ENCODE measurements around the gene THEM4.

THEM4 gene
- total RNA-seq = 64.8 to 134 reads per million in 2 donors

DNA sequence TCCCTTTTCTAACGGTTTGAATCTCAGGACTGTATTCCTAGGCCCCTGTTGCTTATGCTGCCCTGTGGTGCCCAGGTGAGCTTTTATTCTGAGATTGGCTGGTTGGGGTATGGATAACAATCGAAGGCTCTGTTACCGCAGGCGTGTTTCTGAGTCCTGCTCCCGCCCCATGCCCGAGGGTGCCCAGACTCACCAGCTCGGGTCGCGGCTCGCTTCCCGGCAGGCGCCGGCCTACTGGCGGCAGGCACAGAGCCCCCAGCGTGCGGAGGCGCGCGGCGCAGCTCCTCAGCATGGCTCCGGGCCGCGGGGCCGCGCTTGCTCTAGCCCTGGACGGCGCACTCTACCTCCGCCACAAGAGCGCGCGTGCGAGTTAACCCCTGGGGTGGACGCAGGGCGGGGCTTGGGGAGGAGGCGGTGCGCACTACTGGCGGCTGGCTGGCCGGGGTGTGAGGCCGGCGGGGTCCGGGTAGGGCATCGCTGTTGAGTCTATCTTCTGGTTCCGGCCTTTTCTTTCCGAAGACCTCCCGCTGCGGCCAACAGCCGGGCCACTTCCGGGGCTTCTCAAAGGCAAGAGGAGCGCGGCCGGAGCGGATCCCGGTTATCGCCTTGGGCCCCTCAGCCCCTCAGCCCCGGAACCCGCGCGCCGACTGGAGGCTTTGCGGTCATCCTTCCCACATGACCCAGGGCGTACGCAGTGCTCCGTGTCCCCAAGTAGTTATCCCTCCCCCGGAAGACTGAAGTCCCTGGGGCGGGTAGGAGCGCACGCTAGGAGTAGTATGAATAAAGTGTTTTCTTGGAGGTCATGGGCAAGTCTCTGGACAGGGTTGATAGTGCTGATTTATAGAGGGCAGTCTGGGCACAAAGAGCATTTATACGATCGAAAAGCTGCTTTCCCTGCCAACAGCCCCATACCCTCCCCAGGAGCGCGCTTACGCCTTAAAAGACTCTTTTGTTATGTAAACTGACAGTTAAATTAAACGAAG lies at the start of gene THEM4:
THEM4 (minus strand) TSS at position 345 of the 983 bp plus-strand sequence; CDS start at position 292, 53 bp downstream.
- DNase-seq = peak; percentile 66 to 96 (median 80)

DNA sequence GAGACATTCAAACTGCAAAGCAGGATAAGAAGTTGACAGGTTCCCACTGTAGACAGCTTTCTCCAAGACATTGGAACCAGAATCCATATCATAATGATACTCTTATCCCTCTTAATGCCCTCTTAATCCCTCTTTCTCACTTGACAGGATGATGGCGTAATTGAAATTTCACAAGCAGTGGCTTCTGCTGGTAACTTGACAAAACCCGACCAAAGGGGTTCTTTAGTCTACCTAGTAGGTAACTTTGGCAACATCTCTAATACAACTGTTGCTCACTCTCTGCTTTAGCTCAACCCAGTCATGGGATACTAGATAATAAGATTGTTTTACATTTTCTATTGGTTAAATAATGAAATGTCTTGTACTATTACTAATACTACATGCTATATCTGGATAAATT lies 49.6 kb upstream of the THEM4 start:
- no peak for DNase-seq

DNA sequence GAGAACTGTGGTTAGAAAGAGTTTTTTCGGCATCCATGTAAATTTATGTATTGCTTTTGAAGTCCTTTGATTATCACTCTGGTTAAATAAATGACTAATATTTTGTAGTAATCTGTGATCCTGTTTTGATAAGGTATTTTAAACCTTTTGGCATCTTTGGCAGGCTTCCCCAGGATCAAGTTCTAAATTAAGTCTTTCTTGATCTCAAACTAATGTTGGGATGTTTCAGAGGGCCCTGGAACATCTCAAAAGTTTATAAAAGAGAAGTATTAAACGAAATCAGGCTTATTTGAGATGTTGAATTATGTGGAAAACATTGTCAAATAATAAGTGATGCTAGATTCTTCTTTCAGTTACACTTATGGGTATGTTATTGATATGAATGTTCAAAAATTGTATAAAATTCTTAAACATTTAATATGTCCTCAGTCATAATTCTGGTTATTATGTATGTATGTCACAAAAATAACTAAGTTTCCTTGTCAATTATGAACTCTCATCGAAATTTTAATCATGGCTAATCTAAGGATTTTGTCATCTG lies 47.7 kb upstream of the THEM4 start:
- no peak for DNase-seq

DNA sequence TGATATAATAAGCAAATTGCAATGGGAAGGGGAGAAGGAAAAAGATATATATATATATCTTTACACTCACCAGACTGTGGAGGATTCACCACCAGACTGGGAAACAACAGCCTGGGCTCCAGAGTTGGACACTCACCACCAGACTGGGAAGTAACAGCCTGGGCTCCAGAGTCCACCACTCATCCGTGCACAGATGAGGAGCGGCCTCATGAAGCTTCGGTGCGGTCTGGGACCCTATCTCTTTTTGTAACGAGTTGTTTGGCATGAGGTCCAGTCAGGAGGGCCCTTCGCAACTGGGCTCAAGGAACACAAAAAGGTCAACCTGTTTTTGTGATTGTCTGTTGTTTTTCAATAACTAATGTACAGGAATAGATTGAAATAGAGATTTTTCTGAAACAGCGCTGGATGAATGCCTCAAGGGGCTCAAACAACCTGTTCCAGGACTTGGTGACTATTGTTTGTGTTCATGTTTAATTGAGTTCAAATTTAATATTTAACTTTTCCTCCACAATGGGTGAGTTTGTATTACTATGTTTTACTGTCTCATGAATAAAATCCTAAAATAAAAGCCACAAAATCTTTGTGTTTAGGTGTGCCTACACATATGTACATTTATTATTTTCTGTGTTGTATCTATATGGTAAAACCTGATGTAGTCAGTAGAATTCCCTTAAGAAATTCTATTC lies 44.2 kb upstream of the THEM4 start:
- DNase-seq = no peak

DNA sequence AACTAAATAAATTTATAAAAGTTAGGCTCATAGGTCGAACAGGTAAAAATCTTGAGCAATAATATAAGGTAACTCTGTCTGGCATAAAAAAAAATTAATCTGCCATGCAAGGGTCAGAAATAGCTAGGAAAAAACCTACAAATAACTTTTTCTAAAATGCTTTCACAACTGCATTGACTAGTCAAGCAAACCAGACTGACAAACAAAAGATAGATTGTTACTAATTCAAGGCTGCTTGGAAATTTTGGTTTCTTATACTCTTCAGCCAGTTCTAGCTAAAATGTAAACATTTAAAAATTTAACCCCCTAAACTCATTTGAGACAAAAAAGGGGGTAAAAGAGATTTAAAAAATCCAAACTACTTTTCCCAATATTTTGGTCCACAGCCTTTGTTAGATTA lies 43.5 kb upstream of the THEM4 start:
- DNase-seq = no peak

DNA sequence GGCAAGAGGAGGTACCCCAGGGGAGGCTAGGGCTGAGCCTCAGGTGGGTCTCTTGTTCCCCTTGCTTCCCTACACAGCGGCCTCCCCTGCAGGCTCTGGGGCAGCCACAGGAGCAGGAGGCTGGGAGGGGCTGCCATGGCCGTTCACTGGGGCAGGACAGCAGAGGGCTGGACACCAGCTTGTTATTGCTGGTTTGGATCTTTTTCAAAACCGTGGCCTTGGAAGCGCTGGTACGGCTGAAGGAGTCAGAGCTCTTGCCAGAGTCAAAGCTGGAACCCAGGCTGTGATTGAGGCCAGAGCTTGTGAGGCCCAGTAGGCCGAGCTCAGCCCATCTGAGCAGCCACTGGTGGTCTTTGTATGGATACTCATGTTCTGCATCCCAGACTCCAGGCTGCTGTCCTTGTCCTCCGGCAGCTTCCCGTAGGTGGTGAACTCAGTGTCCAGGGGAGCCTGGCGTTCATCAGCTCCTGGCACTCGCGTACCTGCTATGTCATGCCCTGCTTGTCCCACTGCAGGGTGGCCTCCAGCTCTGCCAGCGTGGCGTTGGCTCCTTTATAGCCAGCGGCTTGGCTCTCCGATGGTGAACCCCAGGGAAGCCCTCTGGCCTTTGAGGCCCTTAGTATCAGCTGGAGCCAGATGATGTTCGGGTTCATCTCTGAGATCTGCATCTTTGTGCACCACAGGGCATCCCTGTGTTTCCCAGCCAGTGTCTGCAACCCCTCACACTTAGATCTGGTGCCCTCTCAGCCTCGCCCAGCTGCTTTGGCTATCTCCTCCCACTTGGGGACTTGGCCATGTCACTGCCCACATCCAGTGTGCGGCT lies 40.3 kb upstream of the THEM4 start:
- DNase-seq = no peak

DNA sequence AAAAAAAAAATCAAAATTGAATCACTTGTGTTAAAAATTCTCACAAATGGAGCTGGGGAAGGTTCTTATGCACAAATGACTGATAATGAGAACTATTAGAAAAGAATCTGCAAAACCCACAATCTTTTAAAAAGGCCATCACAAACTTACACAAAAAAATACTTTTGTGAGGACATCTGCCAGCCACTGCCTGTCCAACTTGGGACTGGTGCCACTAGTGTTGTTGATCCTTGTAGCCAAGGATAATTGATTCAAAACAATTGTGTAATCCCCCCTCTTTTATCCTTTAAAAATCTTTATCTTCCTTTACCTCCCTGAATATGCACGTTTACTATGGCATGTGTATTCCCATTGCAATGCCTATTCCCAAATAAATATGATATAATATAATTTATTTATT lies 39.2 kb upstream of the THEM4 start:
- DNase-seq = no peak

DNA sequence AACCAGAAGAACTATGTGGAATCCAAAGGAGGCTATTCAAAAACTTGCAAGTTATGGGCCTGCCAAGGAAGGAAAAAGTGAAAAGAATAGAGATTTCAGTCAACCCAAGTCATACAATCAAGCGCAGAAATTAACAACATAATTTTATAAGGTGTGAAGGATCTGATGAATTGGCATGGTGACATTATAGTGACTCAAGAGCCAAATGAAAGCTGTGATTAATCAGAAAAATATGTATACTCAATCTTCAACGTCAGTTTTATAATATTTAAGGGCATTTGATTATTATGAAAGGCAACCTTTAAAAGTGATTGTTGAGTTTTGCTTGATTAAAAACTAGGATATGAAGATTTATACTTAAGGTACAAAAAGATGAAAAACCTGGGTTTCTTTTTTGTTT lies 37.8 kb upstream of the THEM4 start:
- DNase-seq = no peak

DNA sequence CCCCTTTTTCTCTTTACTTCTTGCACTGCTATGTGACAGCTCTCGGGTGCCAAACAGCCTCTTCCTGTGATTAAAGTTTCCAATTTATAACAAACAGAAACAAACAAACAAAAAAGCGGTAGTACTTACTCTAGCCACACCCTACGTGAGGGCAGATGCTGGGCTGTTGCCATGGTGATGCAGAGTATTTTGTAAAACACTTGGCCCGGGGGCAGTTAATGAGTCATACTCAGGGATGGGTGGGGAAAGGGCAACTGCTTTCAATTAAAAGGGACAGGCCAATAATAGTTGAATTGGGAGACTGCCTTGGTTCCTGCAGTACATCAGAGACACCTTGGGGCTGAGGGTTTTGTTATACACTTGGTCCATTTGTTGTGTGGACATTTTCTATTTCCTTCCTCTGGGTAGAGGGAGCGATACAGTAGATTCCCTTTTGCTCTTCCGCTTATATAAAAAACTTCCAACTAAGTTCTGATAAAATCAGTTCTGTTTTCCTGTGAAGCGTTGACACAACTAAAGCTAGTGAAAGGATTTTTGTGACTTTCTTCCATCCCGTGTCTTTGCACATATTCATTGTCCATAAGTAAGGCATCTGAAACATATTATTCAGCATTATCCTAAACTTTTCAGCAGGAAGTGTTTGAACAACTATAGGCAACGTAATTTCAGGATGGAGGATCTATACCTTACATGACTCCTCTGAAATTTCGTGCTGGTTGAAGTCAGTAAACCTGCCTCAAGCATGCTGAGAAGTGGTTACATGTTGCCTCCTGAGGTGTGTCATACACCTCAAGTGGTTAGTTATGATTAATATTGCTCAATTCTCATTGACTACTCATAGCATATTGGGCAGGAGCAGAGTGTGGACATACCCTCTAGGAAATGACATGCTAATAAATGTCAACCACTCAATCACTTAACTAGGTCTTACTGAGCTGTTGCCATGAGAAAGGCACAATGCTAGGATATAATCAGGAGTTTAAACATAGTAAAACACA lies 36.7 kb upstream of the THEM4 start:
- peak; percentile 53 to 93 (median 84) for DNase-seq

DNA sequence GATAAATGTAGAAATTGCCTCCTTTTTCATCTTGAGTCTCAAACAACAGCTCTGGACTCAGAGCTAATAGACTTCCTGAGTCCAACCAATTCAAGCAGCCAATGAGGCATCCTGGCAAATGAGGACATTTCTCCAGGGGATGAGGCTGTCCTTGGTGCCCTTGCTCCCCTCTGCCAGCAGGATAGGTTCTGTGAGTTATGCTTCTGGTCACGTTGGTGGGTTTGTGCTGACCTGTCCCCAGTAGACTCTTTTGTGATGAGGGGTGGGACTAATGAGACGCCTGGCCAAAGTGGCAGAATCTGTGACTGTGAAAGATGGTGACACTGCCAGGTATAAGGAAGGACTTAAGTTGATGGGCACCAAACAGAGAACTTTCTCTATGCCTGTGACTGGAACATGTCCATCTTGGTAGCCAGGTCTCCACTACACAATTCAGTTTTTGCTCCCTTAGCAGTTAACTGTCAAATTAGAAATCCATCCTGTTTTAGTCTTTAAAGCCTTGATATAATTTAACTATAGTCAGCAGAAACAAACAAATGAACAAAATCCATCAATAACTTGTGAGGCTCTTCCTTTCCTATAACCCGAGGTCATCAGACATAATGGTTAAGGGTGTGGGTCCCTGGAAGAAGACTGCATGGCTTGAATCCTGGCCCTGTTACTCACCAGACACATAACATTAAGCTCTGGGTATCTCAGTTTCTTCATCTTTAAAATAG lies 35.7 kb upstream of the THEM4 start:
- DNase-seq = no peak

DNA sequence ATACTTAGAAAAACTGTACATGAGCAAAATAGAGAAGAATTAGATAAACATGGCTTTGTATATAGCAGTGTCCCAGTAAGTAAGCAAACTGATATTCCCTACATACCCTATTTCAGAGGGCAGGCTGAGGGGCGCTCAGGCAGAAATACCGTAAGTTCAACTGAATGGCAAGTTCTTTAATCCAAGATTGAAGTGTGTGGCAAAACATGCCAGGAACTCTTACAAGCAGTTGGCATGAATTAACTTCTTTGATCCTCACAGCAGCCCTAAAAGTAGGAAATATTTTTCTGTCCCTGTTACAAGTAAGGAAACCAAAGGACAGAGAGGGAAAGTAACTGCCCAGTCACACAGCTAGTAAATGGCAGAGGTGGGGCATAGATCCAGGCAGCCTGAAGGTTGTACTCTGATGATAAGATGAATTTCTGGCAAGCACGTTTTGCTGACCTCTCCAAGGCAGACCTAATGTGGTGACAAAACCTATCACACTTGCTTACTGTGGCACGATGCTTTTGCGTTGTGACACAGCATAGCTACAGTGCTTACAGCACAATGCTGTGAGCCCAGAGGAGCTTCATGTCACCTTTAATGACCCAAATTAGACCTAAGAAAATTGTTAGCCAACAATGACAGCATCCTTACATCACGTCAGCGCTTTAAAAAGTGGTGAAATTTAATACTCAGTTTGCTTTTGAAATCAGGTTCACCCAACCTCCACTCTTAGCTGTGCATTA lies 35.0 kb upstream of the THEM4 start:
- DNase-seq = no peak

DNA sequence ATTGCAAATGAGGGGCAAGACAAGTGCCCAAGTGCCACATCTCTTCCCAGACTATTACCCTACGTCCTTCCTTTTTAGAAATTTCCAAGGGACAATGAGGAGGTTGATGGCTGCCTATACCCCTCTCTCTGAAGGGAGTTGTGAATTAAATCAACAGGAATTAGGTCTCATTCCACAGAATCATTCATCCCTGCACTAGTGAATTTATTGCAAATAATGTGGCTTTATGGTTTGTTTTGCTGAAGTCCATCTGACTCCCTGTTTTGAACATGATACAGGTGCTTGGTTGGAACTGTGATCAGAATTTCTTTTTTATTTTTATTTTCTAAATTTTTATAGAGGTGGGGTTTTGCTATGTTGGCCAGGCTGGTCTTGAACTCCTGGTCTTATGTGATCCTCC lies 34.3 kb upstream of the THEM4 start:
- DNase-seq = no peak

DNA sequence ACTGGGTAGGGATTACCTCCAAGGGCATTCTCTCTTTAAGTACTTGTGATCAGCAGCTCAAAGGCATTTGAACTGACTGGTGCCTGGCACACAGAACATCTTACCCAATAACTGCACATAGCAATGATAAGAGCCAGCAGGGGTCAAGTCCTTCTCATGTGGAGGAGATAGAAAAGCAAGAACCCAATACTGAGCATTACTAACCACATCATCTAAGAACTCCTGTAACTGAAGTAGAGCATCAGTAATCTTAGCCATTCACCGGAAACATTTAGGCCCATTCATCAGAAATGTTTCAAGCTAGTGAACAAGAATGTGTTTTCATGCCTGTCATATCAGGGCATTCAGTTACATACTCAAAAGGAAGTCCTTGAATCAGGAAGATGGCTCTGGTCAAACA lies 33.6 kb upstream of the THEM4 start:
- DNase-seq = no peak

DNA sequence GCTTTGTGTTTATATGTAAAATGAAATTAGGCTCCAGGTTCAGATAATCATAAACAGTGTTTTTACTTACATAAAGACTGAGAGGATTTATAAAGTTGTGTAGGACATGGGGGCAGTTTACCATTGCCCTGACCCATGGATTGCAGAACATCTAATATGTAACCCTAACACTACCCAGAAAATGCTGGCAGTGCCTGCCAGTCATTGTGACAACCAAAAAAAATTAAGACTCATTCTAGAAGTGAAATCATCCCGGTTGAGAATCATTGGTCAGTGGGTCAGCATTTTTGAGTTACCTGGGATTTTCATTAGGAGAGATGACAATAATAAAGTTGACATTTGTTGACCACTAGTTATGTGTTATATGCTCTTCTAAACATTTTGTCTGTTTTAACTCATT lies 31.2 kb upstream of the THEM4 start:
- no peak for DNase-seq

DNA sequence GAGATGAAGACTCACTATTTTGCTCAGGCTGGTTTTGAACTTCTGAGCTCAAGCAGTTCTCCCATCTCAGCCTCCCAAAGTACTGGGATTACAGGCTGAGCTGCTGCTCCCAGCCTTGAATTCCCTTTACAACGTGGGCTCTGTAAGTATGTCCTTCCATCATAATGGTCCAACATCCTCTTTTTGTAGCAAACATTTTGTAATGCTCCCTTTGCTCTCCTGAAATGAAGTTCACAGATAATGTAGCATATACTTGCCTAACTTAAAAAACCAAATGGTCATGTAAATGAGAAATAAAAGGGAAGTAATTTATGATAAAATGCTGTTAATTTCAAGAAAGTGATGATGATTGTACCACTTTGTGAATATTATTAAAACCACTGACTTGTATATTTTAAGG lies 30.5 kb upstream of the THEM4 start:
- DNase-seq = no peak

DNA sequence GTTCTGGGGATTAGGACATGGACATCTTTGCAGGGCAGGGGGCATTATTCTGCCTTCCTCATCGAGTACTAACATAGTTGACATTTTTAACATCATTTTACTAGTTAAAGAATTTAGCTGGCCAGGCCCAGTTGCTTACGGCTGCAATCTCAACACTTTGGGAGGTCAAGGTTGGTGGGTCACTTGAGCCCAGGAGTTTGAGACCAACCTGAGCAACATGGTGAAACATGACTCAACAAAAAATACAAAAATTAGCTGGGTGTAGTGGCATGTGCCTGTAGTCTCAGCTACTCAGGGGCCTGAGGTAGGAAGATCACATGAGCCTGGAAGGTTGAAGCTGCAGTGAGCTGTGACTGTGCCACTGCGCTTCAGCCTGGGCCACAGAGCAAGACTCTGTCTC lies 29.8 kb upstream of the THEM4 start:
- DNase-seq = no peak

DNA sequence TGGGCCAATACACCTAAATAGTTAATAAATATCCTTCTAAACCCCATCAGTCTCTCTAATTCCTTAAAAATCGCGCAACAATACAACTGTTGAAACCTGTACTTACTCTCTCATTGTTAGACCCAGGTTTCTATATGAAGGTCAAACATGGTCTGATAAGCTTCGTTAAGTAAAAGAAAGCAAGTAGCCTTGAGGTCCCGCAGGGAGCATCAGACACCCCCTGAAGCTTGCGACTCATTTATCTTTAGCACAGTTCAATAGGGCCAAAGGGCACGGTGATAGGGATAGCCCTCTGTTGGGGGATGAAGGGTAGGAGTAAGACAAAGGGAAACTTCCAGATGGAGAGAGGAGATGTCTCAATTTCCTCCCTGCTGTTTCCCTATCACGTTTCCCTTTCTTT lies 27.3 kb upstream of the THEM4 start:
- DNase-seq = no peak

DNA sequence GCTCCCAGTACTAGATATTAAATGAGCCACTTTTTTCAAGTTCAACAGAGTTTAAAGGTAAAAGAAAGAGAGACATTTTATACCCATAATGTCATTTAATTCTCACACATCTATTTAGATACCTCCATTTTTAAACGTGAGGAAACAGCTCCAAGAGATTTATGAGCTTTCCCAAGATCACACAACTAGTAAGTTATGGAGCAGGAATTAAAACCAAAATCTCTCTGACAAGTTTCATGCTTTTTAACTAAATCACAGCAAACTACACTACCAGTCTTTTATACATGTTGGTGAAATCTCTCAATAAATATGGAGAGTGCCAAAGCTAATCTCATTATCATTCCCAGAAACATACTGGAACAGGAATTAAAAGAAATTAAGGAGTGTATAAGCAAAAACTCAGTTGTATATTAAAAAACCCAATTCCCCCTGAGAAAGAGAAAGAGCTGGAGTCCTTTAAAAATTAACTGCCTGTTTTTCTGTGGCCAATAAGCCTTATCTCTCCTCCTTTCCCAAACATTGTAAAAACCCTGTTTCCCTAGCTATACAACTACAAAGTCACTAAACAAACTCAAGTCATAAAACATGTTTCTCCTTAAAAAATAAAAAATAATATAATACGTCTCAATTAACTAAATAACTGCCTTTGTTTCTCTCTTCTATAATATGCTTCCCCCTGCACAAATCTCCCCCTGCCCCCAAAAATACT lies 26.7 kb upstream of the THEM4 start:
- no peak for DNase-seq

DNA sequence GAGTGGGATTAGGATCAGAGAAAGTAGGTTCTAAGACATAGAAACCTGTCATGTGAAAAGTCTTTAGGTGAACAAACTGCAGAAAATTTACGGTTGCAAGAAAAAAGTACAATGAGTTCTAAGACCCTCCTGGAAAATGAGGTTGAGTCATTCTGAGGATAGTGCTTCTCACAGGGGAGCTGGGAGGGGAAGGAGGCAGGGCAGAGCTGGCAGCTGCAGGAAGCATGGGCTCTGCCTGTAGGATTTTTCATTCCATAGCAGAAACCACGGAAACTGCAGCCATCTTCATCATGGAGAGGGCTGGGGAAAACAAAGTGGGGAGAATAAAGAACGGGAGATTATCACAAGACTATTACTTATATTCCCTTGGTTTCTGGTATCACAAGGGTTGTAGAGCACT lies 25.8 kb upstream of the THEM4 start:
- DNase-seq = no peak

Measured in T-helper 2 cell (primary cell).